Hindlimb muscle (tissue), 1 donor: ENCODE results near the gene NDUFB8. TPM values are rescaled to one million over a fixed set of nuclear protein-coding genes. Genes with fewer than 3 reads are reported as not detected.
A peak's percentile ranks its signal among the peaks of the same experiment; 100 is the strongest.
"Not testable (repeated sequence)": the region's sequence is repeated elsewhere in the genome, so short reads cannot be mapped to it uniquely, and the experiment has no call there.

Experiments used
- DNase-seq: peaks from one replicate; pipeline ENCODE4 v3.0.0-alpha.2; 2013
- polyA plus RNA-seq: library from polyadenylated mRNA; unstranded; fragments of 120-200 nt; gene quantifications from one replicate; pipeline ENCODE4 v1.2.1, GENCODE V29; 2013; ENCODE audit not compliant: insufficient read length

The NDUFB8 gene
- polyA plus RNA-seq = 118 TPM

GRCh38 chr10:100529475-100530298 is at the start of gene NDUFB8:
Gene NDUFB8, minus strand, starts transcription at chr10:100529871. Its CDS starts 20 bp downstream, at chr10:100529851.
- peak; percentile 90 for DNase-seq

- no peak for DNase-seq
These were observed 46.6 kb upstream of the NDUFB8 start for GRCh38 chr10:100576282-100576635.

- no peak for DNase-seq
These were observed 46.1 kb upstream of the NDUFB8 start for GRCh38 chr10:100575585-100576281.

GRCh38 chr10:100575146-100575545 is 45.5 kb upstream of the NDUFB8 start:
- not testable (repeated sequence) for DNase-seq

GRCh38 chr10:100571084-100571856 is 41.6 kb upstream of the NDUFB8 start:
- DNase-seq = no peak

GRCh38 chr10:100570506-100570905 is 40.8 kb upstream of the NDUFB8 start:
- no peak for DNase-seq

GRCh38 chr10:100569687-100570481 is 40.2 kb upstream of the NDUFB8 start:
- DNase-seq = no peak

GRCh38 chr10:100568912-100569311 is 39.2 kb upstream of the NDUFB8 start:
- no peak for DNase-seq

GRCh38 chr10:100567826-100568225 is 38.2 kb upstream of the NDUFB8 start:
- no peak for DNase-seq

- no peak for DNase-seq
These were observed 37.6 kb upstream of the NDUFB8 start for GRCh38 chr10:100567249-100567648.

- DNase-seq = no peak
These were observed 36.9 kb upstream of the NDUFB8 start for GRCh38 chr10:100566561-100566960.

- no peak for DNase-seq
These were observed 35.7 kb upstream of the NDUFB8 start for GRCh38 chr10:100565206-100565985.

GRCh38 chr10:100562008-100562672 is 32.5 kb upstream of the NDUFB8 start:
- DNase-seq = peak; percentile 31

- DNase-seq = no peak
These were observed 31.3 kb upstream of the NDUFB8 start for GRCh38 chr10:100561005-100561404.

- DNase-seq = no peak
These were observed 30.6 kb upstream of the NDUFB8 start for GRCh38 chr10:100560248-100560647.

GRCh38 chr10:100554902-100555301 is 25.2 kb upstream of the NDUFB8 start:
- DNase-seq = no peak

- no peak for DNase-seq
These were observed 24.3 kb upstream of the NDUFB8 start for GRCh38 chr10:100553929-100554328.

- DNase-seq = no peak
These were observed 22.1 kb upstream of the NDUFB8 start for GRCh38 chr10:100551738-100552137.

- DNase-seq = no peak
These were observed 21.5 kb upstream of the NDUFB8 start for GRCh38 chr10:100551196-100551595.

- no peak for DNase-seq
These were observed 15.3 kb upstream of the NDUFB8 start for GRCh38 chr10:100544950-100545349.

- no peak for DNase-seq
These were observed 7.8 kb upstream of the NDUFB8 start for GRCh38 chr10:100537475-100537874.
